22Rv1 (cell line): ENCODE data around the gene OR51G2.

Experiments used
- ZFX ChIP-seq: fragments of 450-650 bp; IDR thresholded peaks from 2 replicates; pipeline ENCODE4 v1.6.1; 2017; ENCODE audit warnings: antibody characterized with exemption, borderline replicate concordance
- TF ChIP-seq, protein P1 (sequence below): fragments of 450-650 bp; IDR thresholded peaks from 2 replicates; pipeline ENCODE4 v1.5.1; 2017; ENCODE audit warnings: mild to moderate bottlenecking

DNA sequence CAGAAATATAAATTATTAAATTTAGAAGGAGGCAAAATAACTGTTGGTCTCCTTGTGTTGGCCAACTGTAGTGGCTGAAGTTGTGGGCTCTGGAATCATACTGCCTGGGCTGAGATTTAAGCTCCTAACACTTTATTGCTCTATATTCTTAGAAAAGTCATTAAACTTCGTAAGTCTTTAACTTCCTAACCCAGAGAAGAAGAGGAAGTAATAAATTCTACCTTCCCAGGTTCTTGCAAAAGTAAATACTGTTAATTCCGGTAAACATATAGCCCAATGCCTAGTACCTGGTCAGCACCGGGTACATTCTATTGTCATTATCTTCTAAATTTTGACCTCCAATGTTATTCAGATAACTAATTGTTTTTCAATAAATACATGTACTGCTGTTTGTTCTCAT lies 33.0 kb downstream of the OR51G2 start:
- TF ChIP-seq, protein P1, sequence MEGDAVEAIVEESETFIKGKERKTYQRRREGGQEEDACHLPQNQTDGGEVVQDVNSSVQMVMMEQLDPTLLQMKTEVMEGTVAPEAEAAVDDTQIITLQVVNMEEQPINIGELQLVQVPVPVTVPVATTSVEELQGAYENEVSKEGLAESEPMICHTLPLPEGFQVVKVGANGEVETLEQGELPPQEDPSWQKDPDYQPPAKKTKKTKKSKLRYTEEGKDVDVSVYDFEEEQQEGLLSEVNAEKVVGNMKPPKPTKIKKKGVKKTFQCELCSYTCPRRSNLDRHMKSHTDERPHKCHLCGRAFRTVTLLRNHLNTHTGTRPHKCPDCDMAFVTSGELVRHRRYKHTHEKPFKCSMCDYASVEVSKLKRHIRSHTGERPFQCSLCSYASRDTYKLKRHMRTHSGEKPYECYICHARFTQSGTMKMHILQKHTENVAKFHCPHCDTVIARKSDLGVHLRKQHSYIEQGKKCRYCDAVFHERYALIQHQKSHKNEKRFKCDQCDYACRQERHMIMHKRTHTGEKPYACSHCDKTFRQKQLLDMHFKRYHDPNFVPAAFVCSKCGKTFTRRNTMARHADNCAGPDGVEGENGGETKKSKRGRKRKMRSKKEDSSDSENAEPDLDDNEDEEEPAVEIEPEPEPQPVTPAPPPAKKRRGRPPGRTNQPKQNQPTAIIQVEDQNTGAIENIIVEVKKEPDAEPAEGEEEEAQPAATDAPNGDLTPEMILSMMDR, result no peak
- TF ChIP-seq ZFX, result no peak
